Measurements from ENCODE around the gene ZNF385D.

GRCh38 chr3:21750831-21751391, at the start of gene ZNF385D:
- TF ChIP-seq CTCF (IDR thresholded peaks at IDR 0.05) (no peak), POLR2A (IDR thresholded peaks at IDR 0.05) (peak in 1 of 2 donors; percentile 10)
